Esophagus (tissue), 2 donors: ENCODE data around the gene SPDYE16. TPM values are rescaled to one million over a fixed set of nuclear protein-coding genes. Genes with fewer than 3 reads are reported as not detected.
"Not testable (repeated sequence)": the region's sequence is repeated elsewhere in the genome, so short reads cannot be mapped to it uniquely, and the experiment has no call there.

Experiments used
- H3K27ac ChIP-seq, 2 donors: one replicate each; pipeline ENCODE4 v1.5.1; 2013; ENCODE audit warnings: low read depth in 2 of 2, mild to moderate bottlenecking in 2 of 2, inconsistent platforms in 1 of 2, low read length in 1 of 2, moderate library complexity in 1 of 2
- H3K27me3 ChIP-seq, 2 donors: one replicate each; pipeline ENCODE4 v1.6.1; 2013; ENCODE audit warnings: low read length in 2 of 2, control low read depth in 1 of 2, mild to moderate bottlenecking in 1 of 2; ENCODE audit not compliant: insufficient read depth in 2 of 2, control insufficient read depth in 1 of 2
- H3K36me3 ChIP-seq, 2 donors: one replicate each; pipeline ENCODE4 v1.6.1; 2013; ENCODE audit warnings: low read length in 1 of 2; ENCODE audit not compliant: control insufficient read depth in 2 of 2, insufficient read depth in 2 of 2
- H3K4me1 ChIP-seq, 2 donors: one replicate each; pipeline ENCODE4 v1.6.1; 2013; ENCODE audit warnings: low read length in 1 of 2; ENCODE audit not compliant: control insufficient read depth in 2 of 2, insufficient read depth in 2 of 2
- H3K4me3 ChIP-seq, 2 donors: one replicate each; pipeline ENCODE4 v1.5.1; 2013; ENCODE audit warnings: low read length in 2 of 2, mild to moderate bottlenecking in 2 of 2, low read depth in 1 of 2, moderate library complexity in 1 of 2
- H3K9me3 ChIP-seq, 2 donors: one replicate each; pipeline ENCODE4 v1.6.1; 2013; ENCODE audit warnings: mild to moderate bottlenecking in 2 of 2, low read depth in 1 of 2, low read length in 1 of 2, moderate library complexity in 1 of 2; ENCODE audit not compliant: control insufficient read depth in 2 of 2, insufficient read depth in 1 of 2
- WGBS, 2 donors: extraction: QIAGEN DNeasy Blood & Tissue Kit; methylation state at CpG; one replicate each; pipeline ENCODE4 v1.1.7; 2013; 5-methylcytosine and 5-hydroxymethylcytosine counted together
- polyA plus RNA-seq, 2 donors: library from polyadenylated mRNA; stranded (reverse); fragments of 200-250 nt; gene quantifications; one replicate each; pipeline ENCODE4 v1.2.3, GENCODE V29; 2013
- donor health status: healthy with polysubstance abuse.
- donor health status: Bipolar disorder and iron deficiency.

Gene SPDYE16
- polyA plus RNA-seq, 2 donors = 0.05 to 0.08 TPM

GRCh38 chr7:76505168-76506080 lies 37.7 kb downstream of the SPDYE16 start:
- Histone ChIP-seq H3K27me3 (no peaks in the 10 kb centered on the region), H3K27ac (no peak overlapping the region), H3K4me3 (no peak overlapping the region), H3K4me1 (peaks cover 0 to 4% of the 10 kb centered on the region in 2 donors), H3K9me3 (no peaks in the 10 kb centered on the region), H3K36me3 (peaks cover 7 to 29% of the 10 kb centered on the region in 2 donors)
- 88 to 91% methylated on average over 31 to 32 of the region's 32 CpGs for WGBS, 2 donors

- not testable (repeated sequence) for H3K4me3 ChIP-seq, H3K27me3 ChIP-seq, H3K4me1 ChIP-seq, H3K9me3 ChIP-seq, H3K27ac ChIP-seq
- H3K36me3 ChIP-seq = peaks cover 7 to 29% of the 10 kb centered on the region in 2 donors
- 79 to 86% methylated on average over 10 to 24 of the region's 33 CpGs for WGBS, 2 donors
These were observed 38.5 kb downstream of the SPDYE16 start for GRCh38 chr7:76504351-76505167.

GRCh38 chr7:76503244-76503643 lies 39.9 kb downstream of the SPDYE16 start:
- H3K4me3 ChIP-seq, H3K27ac ChIP-seq, H3K9me3 ChIP-seq, H3K27me3 ChIP-seq, H3K4me1 ChIP-seq: not testable (repeated sequence)
- WGBS, 2 donors = 86 to 88% methylated on average over 11 to 12 of the region's 12 CpGs
- H3K36me3 ChIP-seq = peaks cover 7 to 29% of the 10 kb centered on the region in 2 donors

GRCh38 chr7:76502836-76503235 lies 40.3 kb downstream of the SPDYE16 start:
- not testable (repeated sequence) for H3K27ac ChIP-seq, H3K4me3 ChIP-seq, H3K9me3 ChIP-seq, H3K27me3 ChIP-seq, H3K4me1 ChIP-seq
- whole genome bisulfite sequencing, 2 donors = 88 to 90% methylated on average over 15 to 16 of the region's 16 CpGs
- peaks cover 7 to 29% of the 10 kb centered on the region in 2 donors for H3K36me3 ChIP-seq

GRCh38 chr7:76502224-76502623 lies 40.9 kb downstream of the SPDYE16 start:
- not testable (repeated sequence) for H3K27me3 ChIP-seq

GRCh38 chr7:76499924-76500241 lies 43.2 kb downstream of the SPDYE16 start:
- not testable (repeated sequence) for H3K27ac ChIP-seq, H3K27me3 ChIP-seq, H3K9me3 ChIP-seq, H3K4me3 ChIP-seq, H3K4me1 ChIP-seq
- peaks cover 3 to 15% of the 10 kb centered on the region in 2 donors for H3K36me3 ChIP-seq
- WGBS, 2 donors = 63 to 67% methylated on average over 4 to 8 of the region's 19 CpGs

More at GRCh38 chr7:76502224-76502623, 40.9 kb downstream of the SPDYE16 start:
- H3K4me1 ChIP-seq, H3K4me3 ChIP-seq, H3K9me3 ChIP-seq, H3K27ac ChIP-seq: not testable (repeated sequence)
- 75 to 76% methylated on average over 11 to 13 of the region's 13 CpGs for WGBS, 2 donors
- H3K36me3 ChIP-seq = peaks cover 7 to 29% of the 10 kb centered on the region in 2 donors

GRCh38 chr7:76499201-76499923 lies 43.7 kb downstream of the SPDYE16 start:
- WGBS, 2 donors = 61 to 76% methylated on average over 11 to 18 of the region's 28 CpGs
- not testable (repeated sequence) for H3K4me1 ChIP-seq, H3K27me3 ChIP-seq, H3K4me3 ChIP-seq, H3K9me3 ChIP-seq, H3K27ac ChIP-seq
- H3K36me3 ChIP-seq = peaks cover 3 to 12% of the 10 kb centered on the region in 2 donors

GRCh38 chr7:76498583-76499200 lies 44.4 kb downstream of the SPDYE16 start:
- H3K4me3 ChIP-seq, H3K4me1 ChIP-seq, H3K27me3 ChIP-seq, H3K27ac ChIP-seq, H3K9me3 ChIP-seq: not testable (repeated sequence)
- H3K36me3 ChIP-seq = peaks cover 3 to 12% of the 10 kb centered on the region in 2 donors
- WGBS, 2 donors = 84 to 88% methylated on average over 7 of the region's 10 CpGs

- not testable (repeated sequence) for H3K4me1 ChIP-seq, H3K27me3 ChIP-seq
- 65 to 67% methylated on average over 9 to 14 of the region's 27 CpGs for WGBS, 2 donors
These were observed 45.0 kb downstream of the SPDYE16 start for GRCh38 chr7:76497918-76498582.

More at GRCh38 chr7:76497918-76498582, 45.0 kb downstream of the SPDYE16 start:
- H3K27ac ChIP-seq, H3K9me3 ChIP-seq, H3K4me3 ChIP-seq, H3K36me3 ChIP-seq: not testable (repeated sequence)
